ENCODE measurements around the gene ADRM1.

DNA sequence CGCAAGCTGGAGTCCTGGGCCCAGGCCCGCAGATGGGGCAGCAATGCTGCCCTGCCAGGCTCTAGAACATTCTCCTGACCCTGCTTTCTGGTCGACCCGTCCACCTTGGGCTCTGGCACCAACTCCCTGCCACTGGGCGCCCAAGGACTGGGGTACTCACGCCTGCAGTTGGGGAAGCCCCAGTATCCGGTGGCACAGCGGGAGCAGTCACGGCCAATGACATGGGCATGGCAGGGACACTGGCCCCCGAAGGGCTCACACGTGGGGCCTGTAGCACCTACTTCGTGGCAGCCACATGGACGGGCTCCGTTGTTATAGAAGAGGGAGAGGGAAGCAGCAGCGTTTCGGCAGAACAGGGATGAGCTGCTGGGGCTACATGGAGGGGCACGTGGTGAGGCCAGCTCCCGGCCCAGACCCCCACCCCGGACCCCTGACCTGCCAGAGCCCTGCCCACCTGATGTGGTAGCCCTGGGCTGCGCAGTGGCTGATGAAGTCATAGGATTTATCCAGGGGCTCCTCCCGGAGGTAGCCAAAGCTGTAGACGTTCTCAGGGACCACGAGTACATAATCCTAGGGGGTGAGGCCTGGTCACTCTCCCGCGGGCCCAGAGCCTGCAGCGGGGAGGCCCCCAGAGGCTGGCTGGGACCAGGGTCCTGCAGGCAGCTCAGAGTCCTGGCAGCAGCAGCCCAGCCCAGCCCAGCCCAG is 26.0 kb downstream of the ADRM1 start:
- no peak for TF ChIP-seq POLR2A (IDR thresholded peaks at IDR 0.05)
- TF ChIP-seq, protein P1, sequence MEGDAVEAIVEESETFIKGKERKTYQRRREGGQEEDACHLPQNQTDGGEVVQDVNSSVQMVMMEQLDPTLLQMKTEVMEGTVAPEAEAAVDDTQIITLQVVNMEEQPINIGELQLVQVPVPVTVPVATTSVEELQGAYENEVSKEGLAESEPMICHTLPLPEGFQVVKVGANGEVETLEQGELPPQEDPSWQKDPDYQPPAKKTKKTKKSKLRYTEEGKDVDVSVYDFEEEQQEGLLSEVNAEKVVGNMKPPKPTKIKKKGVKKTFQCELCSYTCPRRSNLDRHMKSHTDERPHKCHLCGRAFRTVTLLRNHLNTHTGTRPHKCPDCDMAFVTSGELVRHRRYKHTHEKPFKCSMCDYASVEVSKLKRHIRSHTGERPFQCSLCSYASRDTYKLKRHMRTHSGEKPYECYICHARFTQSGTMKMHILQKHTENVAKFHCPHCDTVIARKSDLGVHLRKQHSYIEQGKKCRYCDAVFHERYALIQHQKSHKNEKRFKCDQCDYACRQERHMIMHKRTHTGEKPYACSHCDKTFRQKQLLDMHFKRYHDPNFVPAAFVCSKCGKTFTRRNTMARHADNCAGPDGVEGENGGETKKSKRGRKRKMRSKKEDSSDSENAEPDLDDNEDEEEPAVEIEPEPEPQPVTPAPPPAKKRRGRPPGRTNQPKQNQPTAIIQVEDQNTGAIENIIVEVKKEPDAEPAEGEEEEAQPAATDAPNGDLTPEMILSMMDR (IDR thresholded peaks at IDR 0.05) = no peak
